Measurements from ENCODE around the gene CDHR5.
"Not testable (repeated sequence)": the region's sequence is repeated elsewhere in the genome, so short reads cannot be mapped to it uniquely, and the experiment has no call there.

The CDHR5 gene

DNA sequence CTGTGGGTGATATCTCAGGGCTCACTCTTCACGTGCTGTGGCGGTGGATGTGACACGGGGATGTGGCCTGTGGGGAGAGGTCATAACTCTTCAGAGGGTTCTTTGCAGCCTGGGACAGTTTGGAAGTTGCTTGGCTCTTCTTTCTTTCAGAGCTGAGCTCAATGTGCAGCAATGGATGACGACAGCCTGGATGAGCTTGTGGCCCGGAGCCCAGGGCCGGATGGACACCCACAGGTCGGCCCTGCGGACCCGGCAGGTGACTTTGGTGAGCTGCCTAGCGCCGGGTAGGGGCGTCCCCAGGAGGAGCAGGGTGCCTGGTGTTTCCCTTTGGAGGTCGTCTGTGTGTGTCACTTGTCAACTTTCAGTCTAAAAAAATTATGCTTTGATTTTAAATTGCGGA, 43.4 kb downstream of the CDHR5 start:
- DNase-seq = no peak

DNA sequence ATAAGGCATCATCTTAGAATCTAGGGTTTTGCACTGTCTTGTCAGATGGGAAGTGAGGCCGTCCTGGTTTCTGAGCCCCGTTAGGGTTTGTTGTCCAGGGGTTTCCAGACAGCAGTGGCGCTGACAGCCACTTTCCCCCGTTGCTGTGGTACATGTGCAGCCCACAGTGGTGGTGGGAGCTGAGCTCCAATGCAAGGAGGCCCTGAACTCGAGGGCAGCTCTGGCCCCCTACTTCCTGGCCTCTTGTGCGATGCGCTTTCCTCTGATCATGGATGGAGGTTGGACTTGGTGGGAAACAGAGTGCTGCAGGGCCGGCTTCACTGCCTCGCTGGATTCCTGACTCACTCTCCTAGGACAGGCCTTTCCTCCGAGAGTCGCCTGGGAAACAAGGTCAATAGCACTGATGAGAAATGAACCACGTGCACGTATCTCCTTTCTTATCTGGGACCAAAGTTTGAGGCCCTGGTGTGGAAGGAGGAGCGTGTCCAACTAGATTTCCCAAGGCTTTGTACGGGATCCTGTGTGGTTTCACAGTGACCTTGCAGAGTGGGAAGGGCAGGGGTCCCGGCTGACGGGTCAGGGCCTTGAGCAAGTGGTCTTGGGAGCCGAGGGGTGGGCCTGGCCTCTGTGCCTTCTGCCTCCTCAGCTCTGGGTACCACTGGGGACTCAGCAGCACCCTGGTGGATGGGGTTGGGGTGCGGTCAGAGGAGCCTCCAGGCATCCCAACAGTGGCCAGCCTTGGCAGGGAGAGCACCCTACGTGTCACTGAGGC, 44.7 kb downstream of the CDHR5 start:
- no peak for DNase-seq

DNA sequence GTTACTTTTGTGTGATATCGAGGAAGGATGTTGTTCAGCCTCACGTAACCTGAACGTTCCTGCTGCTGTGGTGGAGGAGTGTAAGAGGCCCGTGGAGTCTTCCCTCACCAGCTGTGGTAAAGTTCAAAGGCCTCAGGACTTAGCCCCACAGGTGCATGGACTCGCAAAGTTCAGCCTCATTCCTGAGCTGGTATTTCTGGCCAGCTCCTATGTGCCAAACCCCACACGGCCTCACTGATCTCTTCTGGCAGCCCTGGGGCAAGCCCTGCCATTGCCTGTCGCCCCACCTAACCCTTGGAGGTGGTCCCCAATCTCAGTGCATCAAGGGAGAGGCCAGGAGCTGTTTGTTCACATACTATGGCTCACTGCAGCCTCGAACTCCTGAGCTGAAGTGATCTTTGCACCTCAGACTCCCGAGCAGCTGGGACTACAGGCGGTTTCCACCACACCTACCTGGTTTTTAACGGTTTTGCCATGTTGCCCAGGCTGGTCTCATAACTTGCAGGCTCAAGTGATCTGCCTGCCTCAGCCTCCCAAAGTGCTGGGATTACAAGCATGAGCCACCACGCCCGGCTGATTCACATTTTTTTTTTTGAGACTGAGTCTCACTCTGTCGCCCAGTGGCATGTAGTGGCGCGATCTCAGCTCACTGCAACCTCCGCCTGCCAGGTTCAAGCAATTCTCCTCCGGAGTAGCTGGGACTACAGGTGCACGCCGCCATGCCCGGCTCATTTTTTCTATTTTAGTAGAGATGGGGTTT, 46.3 kb downstream of the CDHR5 start:
- DNase-seq = no peak

DNA sequence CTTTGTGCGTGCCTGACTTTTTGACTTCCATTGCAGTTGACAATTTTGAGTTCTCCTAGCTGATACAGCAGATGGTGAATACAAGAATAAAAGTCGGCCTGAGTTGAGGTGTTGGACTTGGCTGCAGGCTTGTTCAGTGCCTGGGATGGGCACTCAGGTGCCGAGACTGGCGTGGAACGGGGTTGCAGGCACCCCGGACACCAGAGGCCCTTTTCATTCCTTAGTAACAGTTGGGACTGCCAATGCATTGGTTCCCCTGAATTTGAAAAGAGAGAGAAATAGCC, 47.2 kb downstream of the CDHR5 start:
- DNase-seq = no peak

DNA sequence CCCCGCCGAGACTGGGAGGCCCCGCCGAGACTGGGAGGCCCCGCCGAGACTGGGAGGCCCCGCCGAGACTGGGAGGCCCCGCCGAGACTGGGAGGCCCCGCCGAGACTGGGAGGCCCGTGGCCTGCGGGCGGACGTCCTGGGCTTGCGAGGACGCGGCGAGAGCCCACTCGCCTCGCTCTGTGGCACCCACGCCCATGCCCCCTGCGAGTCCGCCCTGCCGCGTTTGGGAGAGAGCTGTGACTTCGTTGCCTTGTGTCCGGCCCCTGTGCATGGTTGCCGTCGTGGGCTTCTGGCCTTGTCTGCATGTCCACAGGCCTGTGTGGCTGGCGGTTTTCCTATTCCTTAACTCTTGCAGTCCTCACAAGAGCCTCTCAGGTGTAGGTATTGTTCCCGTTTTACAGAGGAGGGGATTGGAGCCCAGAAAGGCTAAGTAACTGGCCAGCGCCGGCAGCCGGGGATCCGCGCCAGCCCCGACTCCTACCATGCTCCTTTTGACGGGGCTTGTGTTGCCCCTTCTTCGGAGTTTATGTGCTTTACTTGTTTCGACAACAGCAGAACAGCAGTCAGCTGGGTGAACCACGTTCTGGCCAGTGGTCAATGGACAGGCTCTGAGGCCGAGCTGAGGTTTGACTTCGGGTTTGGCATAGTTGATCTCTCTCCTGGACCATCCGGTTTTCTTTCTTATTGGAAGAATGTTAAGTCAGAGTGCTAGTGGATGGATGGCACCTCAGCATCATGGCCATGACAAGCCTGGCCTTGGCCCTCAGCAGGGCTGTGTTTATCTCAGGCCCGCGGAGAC, 47.7 kb downstream of the CDHR5 start:
- no peak for DNase-seq

DNA sequence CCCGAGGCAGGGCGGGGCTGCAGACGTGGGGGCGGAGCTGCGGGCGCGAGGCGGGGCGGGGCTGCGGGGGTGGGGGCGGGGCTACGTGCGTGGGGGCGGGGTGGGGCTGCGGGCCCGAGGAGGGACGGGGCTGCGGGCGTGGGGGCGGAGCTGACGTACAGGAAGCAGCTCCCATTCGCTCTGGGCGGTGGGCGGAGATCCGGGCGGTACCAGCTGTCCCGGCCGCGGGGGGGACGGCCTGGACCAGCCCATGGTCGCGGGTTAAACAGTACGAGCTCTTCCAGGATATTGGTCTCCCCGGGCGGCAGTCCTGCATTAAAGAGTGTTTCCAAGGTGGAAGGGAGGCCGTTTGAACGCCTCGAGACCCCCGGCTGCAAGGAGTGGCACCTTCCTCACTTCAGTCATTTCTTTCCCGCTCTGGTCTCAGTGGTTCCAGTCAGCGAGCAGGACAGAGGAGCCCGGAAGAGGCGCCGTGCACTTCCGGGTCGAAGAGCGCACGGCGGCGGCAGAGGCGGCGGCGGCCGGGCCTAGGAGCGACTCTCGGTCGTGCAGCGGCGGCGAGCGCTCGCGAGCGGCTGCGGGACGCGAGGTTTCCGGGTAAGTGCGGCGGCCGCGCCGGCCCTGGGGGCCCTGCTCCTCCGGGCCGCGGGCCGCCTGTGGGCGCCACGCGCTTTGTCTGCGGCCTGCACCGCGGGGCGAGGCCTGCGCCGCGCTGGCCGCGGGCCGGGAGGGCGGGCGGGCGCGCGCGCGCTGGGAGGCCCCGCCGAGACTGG, 48.6 kb downstream of the CDHR5 start, which contains the start of gene PHRF1:
PHRF1 (plus strand) TSS at position 475 of the 773 bp plus-strand sequence. CDS start 5,043 bp downstream, outside the sequence.
- DNase-seq = peak; percentile 95

DNA sequence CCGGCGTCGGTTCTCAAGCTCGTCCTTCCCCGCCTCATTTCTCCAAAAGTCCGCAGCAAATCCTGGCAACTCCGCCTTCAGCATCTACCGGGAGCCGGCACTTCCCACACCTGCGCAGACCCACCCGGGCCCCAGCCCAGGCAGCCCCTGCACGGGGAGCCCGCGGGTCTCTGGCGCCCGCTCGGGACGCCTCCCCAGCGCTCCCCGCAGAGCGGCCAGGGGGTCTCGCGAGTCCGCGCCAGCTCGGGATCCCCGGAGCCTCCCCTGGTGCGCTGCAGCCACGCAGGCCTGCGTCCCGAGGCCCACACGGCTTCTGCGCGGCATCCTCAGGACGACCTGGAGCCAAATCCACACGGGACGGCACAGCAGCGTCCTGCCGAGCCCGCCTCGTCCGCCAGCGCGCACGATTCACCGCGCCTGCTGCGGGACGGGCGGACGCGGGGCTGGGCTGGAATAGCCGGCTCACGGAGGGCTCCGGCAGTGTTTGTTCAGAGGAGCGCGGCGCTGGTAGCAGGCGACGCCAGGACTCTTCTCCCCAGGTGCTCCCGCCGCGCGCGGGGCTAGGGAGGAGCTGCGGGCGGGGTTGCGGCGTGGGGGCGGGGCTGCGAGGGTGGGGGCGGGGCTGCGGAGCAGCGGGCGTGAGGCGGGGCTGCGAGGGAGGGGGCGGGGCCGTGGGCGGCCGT, 49.3 kb downstream of the CDHR5 start:
- no peak for DNase-seq

DNA sequence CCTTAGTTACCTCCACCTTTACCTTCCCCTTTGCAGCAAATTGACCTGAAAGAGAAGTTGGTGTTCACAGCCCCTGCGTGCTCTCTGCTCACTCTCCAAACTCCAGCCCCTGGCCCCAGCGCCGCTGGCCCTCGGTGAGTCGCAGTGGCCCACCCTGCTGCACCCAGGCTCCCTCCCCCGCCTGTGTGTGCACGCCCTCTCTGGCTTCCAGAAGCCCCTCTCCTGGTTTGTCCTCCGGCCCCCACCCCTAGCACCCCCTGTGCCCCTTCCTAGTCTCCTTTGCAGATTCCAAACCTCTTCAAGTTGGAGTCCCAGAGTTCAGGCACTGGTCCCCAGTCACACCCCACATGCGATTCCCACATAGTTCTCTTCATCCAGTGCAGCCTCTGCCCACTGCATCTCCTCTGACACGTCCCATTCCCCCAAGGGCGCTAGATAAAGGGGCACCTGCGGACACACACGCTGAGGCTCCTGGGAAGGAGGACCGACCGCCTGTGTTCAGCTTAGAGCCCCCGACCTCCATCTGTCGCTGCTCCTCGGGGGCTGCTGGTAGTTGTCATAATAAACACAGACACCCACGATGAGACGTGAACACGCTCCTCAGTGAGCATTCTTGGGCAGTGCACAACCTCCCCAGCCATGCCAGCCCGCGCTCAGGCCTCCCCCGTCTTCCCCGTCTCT, 50.0 kb downstream of the CDHR5 start:
- DNase-seq = peak; percentile 50

DNA sequence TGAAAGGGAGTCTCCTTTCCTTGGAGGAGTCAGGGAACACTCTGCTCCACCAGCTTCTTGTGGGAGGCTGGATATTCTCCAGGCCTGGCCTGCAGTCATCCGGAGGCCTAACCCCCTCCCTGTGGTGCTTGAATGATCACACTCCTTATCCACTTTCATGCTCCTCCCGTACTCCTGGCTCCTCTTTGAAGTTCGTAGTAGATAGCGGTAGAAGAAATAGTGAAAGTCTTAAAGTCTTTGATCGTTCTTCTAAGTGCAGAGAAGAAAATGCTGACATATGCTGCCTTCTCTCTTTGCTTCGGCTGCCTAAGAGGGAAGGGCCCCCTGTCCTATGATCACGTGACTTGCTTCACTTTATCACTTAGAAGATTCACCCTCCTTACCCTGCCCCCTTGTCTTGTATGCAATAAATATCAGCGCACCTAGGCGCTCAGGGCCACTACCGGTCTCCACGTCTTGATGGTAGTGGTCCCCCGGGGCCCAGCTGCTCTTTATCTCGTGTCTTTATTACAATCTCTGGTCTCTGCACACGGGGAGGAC, 50.7 kb downstream of the CDHR5 start:
- not testable (repeated sequence) for DNase-seq

DNA sequence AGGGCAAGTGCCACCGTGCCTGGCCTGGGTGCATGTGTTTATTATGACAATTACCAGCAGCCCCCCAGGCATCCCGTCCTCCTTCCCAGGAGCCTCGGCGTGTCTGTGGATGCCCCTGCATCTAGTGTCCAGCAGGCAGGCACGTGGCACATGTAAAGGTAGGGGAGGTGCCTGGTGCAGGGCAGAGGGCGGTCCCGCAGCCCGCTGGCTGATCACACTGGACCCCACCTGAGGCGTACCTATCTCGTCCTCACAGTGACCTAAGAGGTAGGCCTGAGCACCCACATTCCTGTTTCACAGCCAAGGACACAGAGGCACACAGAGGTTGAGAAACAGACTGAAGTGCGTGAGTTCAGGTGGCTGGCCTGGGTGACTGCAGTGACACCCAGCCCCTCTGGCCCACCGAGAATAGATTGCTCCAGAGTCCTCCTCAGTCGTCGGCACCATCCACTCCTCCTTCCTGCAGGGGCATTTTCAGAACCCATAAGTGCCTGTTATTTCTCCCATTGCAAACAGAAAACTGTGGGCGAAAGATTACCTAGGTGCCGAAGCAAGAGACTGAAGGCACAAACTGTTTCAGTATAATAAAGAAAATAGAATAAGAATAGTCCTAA, 51.5 kb downstream of the CDHR5 start:
- DNase-seq = no peak

DNA sequence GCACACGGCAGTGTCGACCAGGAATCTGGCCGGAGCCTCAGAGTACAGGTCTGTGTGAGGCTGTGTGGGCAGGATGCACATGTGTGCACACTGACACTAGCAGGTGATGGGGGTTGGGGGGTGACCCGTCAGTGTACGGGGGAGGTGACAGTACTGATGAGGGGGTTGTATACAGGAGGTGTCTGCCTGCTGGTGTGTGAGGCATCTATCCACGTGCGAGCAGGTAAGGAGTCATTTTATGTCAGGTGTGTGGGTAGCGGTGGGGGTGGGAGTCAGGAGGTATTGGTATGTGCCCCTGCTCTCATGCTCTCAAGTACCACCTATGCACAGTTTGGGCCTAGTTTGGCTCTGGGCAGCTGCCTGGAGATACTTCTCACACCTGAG, 53.0 kb downstream of the CDHR5 start:
- DNase-seq = no peak

DNA sequence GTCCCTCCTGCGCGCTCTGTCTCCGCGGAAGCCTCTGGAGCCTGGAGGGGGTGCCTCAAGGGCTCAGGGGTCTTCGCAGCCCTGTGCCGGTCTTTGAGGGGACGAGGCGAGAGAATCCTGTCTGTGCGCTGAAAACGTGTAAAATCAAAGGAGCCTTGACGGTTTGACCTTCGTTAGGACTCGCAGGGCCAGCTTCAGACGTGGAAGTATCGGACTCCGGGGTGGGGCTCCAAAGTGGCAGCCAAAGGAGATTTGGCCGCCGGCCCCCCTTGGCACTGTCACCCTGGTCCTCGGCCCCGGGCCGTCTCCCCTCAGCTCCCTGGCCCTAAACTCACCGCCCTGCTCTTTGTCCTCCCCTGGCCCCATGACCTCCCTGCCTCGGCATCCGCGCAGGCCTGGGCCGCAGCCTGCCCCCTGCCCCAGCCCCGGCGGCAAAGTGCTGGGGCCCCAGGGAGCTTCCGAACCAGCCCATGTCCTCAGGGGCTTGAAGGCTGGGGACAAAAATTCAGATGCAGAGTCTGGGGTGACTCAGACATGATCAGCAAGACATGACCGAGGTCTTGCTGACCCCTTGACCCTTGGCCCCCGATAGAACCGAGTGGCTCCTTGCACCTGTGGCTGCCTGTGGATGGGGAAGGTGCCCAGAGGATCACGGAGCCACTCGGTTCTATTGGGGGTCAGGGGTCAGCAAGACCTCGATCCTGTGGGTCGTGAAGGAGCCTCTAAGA, 55.4 kb downstream of the CDHR5 start:
- DNase-seq = no peak

DNA sequence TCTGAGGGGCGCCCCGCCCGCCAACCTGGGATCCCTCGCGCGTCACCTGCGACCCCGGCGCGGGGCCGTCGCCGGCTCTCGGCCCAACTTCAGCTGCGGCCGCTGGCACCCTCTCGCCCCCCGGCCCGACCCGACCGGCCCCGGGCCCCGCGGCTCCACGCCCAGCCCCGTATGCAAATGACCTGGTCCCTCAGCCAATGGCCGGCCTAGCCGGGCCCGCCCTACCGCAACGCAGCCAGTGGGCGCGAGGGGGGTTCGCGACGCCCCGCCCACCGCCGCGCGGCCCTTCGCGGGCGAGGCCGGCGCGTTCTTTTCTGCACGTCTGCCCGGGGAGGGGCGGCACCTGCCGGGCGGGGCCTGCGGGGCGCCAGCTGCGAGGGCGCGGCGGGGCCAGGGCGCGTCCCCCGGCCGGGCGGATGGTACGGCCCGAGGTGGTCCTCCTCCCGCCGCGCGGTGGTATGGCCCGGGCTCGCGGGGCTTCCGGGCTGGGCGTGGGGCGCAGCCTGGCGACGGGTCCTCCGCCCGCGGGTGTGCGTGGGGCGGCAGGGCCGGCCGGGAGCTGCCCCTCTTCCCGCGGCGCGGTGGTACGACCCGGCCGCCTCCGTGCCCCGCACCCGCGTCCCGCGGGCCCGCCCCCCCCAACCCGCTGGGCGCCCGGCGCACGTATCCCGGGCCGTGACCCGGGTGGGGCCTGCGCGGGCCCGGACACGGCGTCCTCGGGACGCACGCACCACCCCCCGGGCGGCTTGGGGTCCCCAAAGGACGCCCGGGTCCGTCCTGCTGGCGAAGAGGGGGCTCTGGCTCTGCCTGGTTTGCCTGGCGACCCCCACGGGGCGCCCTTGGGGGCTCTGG, 56.2 kb downstream of the CDHR5 start:
- DNase-seq = peak; percentile 94

DNA sequence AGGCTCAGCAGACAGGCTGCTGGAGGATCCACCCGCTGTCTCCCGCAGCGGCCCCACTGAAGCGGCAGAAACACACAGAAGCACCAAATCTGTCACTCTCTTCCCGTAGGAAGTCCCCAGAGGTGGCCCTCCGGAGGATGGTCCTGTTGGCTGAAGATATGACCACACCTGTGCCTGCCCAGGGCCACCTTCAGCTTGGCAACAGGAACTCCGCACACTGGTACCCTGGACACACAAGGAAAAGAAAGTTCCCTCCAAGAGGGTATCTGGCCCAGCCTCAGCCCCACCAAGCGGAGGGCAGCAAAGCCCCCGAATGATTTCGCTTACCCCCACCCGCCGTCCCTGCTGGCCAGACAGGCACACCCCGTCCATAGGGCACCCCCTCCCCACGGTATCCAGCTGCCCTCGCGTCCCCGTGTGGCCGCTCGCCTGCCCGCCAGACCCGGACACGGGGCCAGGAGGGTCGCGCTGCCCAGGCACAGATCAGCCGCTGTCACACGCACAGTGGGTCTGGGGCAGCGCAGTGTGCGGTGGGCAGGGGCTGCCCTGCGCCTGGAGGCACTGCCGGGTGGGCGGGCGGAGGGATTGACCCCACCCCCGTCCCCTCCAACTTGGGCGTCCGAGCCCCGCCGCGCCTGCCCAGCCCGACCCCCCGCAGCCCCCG, 57.0 kb downstream of the CDHR5 start:
- no peak for DNase-seq

DNA sequence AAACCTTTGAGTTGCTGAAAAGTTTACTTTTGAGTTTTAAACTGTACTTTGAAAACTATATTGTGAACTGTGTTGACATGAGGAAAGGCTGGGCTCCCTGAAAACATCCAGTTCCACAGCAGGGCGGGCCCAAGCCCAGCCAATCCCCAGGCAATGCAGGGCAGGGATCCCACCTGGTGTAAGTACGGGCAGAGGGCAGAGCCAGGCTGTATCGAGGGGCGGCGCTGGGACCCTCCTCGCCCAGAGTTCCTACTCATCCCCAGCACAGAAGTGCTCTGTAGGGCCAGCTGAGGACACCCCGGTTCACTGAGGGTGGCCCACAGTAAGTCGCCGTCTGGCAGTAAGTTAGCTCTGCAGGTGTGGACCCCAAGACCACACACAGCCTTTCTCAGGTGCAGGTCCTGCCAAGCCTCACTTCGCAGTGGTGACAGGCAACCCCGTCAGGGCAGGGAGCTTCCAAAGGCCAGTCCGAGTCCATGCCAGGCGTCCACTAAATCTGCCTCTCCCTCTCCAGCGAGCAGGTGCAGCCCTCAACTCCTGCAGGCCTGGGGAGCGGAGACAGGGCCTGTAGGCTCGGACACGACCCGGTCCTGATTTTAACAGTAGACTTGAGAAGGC, 57.6 kb downstream of the CDHR5 start:
- DNase-seq = no peak
